ENCODE data around the gene RBMS2.

The RBMS2 gene

GRCh38 chr12:56629459-56630179, 108.0 kb downstream of the RBMS2 start:
- peak overlapping the region; percentile 89 for H3K4me3 ChIP-seq (ENCODE audit: low read depth, low read length)

- peak within 1 kb of the TSS; percentile 89 for H3K4me3 ChIP-seq (ENCODE audit: low read depth, low read length)
Observed at GRCh38 chr12:56630180-56630632, 108.6 kb downstream of the RBMS2 start, which contains the start of gene BAZ2A. Gene BAZ2A, minus strand, starts transcription at chr12:56630326. Its CDS starts 12,796 bp downstream, at chr12:56617530.

DNA sequence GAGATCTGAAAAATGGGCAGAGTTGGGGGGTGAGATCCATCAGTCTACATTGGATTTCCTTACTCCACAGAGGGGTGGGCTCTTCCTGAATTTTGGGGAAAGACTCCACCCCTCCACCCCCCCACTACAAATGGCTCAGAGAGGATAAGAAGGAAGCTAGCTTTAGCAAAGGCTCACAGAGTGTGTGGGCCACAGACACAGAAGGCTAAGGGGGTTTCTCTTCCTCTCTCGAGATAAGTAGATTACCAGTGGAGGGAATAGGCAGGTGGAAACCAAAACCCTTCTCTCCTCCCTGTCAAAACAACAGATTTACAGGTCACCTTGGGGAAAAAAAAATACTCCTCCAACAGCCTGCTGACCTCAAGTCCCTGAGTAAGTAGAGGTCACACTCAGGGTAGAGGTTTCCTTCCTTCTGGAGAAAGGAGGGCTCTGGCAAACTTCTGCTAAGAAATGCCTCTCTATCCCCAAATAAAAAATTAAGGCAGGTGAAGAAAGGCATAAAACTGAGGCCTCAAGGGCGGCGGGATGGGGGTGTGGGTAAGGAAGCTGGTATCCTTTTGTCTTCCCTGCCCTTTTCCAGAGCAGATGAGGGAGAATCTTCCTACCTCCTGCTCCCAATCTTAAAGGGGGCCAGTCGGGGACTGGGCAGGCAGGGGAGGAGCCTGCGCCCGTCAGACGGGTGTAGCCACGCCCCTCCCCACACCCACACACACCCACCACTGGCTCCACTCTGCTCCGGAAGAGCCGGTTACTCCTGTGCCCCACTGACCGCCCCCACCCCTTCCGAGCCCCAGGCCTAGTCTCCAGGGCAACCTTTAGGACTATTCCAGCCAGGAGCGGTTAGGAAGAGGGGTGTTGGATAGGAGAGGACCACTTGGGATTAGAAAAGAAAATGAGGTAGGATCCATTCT, 110.4 kb downstream of the RBMS2 start:
- no peak overlapping the region for H3K4me3 ChIP-seq (ENCODE audit: low read depth, low read length)

- H3K4me3 ChIP-seq (ENCODE audit: low read depth, low read length) = peak overlapping the region; percentile 0
Observed at GRCh38 chr12:56632701-56633467, 111.3 kb downstream of the RBMS2 start.

- H3K4me3 ChIP-seq (ENCODE audit: low read depth, low read length) = peak overlapping the region; percentile 93
Observed at GRCh38 chr12:56633468-56634241, 112.0 kb downstream of the RBMS2 start.

- H3K4me3 ChIP-seq (ENCODE audit: low read depth, low read length) = peak overlapping the region; percentile 93
Observed at GRCh38 chr12:56634242-56634836, 112.7 kb downstream of the RBMS2 start.

GRCh38 chr12:56634837-56635791, 113.5 kb downstream of the RBMS2 start:
- H3K4me3 ChIP-seq (ENCODE audit: low read depth, low read length) = peak overlapping the region; percentile 93

GRCh38 chr12:56635806-56636674, 114.4 kb downstream of the RBMS2 start:
- peak overlapping the region; percentile 93 for H3K4me3 ChIP-seq (ENCODE audit: low read depth, low read length)

DNA sequence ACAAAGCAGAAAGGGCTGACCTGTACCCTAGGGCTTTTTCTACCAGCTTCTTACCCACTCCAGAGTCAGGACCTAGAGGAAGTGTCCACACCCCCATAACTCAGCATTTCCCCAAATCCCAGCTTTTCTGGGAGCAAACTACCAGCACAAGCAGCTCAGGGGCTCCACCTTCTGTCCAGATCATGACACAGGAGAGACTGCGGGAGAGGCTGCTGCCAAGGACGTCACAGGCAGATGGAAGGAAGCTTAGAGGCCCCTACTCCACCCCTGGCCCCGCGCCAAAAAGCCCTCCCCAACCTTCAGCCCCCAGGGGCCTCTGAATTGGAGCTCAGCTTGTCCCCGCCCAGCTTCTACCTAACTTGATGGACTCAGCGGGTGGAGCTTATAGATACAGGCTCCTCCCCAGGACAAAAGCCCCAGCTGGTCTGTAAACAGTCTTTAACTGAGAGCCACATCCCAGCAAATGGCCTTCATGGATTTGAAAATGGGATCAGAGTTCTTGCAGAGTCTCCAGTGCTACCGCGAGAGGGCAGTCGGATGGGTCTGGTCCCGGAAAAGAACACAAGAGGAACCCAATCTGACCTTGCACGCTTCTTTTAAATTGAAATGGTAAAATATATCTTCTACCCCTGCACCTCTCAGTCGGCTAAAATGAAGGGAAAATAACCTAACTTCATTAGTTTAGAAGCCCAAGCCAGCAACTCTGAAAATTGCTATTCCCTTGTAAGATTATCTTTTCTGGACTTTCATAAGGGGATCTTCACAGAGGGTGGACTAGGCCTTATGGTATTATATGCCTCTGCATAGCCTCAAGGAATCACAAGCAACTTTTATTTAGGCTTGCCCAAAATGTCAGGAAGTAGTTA, 115.3 kb downstream of the RBMS2 start:
- H3K4me3 ChIP-seq (ENCODE audit: low read depth, low read length) = no peak overlapping the region

DNA sequence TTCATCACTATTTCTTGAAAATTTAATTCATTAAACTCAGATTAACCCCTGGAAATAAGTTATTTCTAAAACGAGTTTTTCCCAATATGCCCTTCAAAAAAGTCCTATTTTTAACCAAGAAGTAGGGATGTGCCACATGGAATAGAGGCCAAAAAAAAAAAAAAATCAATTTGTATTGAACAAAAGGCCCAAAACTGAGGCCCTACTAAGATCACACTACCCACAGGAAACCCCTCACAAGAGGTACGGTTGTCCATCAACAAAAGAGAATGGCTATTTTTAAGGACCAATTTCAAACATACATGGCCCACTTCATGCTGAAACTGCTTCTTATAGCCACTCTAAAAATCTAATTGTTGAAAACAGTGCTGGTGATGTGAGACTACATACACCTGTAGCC, 116.0 kb downstream of the RBMS2 start:
- no peak overlapping the region for H3K4me3 ChIP-seq (ENCODE audit: low read depth, low read length)

GRCh38 chr12:56641219-56641618, 119.6 kb downstream of the RBMS2 start:
- no peak overlapping the region for H3K4me3 ChIP-seq (ENCODE audit: low read depth, low read length)

- H3K4me3 ChIP-seq (ENCODE audit: low read depth, low read length) = peak overlapping the region; percentile 100
Observed at GRCh38 chr12:56644654-56645053, 123.0 kb downstream of the RBMS2 start.

- H3K4me3 ChIP-seq (ENCODE audit: low read depth, low read length) = peak overlapping the region; percentile 100
Observed at GRCh38 chr12:56645201-56645716, 123.6 kb downstream of the RBMS2 start.

Measured in iPS-11a (cell line).